ENCODE data around the gene INTS3.
"Not testable (repeated sequence)": the region's sequence is repeated elsewhere in the genome, so short reads cannot be mapped to it uniquely, and the experiment has no call there.

Gene INTS3

GRCh38 chr1:153778824-153779519 is 51.1 kb downstream of the INTS3 start:
- no peak for DNase-seq

DNA sequence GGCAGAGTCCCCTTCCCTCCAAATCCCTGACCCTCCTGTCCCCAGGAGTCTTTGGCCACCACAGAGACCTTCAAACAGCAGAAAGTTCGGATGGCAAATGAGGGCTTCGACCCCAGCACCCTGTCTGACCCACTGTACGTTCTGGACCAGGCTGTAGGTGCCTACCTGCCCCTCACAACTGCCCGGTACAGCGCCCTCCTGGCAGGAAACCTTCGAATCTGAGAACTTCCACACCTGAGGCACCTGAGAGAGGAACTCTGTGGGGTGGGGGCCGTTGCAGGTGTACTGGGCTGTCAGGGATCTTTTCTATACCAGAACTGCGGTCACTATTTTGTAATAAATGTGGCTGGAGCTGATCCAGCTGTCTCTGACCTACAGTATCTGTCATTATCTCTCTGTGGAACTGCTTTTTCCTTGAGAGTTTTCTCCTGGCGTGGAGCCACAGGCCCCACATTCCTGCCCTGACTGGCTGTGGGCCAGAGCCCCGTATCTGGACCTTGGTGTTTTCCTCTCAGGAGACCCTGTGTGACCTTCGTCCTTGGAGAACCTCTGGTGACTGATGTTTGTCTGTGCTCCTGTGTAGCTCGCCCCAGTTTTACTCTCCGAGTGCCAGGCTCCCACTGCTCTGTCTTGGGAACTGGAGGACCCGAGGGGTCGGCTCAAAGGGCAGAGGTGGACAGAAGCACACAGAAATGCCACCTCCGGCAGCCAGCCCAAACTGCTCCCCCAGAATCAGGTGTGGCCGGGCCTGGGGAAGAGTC is 52.1 kb downstream of the INTS3 start:
- no peak for DNase-seq

DNA sequence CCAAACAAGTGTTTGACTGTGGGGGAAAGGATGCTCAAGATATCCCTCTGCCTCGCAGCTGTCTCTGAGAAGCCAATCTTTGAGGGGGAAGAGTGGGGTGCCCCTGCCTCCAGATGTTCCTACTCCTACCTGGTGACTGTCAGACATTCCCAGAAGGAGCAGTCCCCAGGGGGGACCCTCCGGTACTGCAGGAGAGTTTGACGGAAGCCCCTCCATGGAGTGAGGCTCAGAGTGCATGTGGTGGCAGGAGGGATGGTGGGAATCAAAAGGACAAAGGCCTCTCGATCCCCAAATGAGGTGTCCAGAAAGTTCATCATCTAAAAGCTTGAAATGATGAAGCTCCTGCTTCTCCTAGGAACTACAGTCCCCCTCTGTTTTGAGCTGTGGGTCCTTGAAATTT is 52.7 kb downstream of the INTS3 start:
- no peak for DNase-seq

DNA sequence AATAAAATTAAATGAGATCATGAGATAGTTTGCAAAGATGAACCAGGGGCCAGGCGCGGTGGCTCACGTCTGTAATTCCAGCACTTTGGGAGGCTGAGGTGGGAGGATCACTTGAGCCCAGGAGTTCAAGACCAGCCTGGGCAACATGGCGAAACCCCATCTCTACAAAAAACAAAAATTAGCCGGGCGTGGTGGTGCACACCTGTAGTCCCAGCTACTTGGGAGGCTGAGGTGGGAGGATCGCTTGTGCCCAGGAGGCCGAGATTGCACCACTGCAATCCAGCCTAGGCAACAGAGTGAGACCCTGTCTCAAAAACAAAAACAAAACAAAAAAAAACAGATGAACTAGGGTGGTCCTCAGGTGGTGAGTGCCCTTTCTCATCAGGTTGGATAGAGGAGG is 54.8 kb downstream of the INTS3 start:
- DNase-seq, result not testable (repeated sequence)

GRCh38 chr1:153783233-153784190 is 55.7 kb downstream of the INTS3 start:
- peak; percentile 73 for DNase-seq

GRCh38 chr1:153786038-153786790 is 58.4 kb downstream of the INTS3 start:
- DNase-seq, result no peak

GRCh38 chr1:153789478-153790034 is 61.7 kb downstream of the INTS3 start:
- peak; percentile 13 for DNase-seq

DNA sequence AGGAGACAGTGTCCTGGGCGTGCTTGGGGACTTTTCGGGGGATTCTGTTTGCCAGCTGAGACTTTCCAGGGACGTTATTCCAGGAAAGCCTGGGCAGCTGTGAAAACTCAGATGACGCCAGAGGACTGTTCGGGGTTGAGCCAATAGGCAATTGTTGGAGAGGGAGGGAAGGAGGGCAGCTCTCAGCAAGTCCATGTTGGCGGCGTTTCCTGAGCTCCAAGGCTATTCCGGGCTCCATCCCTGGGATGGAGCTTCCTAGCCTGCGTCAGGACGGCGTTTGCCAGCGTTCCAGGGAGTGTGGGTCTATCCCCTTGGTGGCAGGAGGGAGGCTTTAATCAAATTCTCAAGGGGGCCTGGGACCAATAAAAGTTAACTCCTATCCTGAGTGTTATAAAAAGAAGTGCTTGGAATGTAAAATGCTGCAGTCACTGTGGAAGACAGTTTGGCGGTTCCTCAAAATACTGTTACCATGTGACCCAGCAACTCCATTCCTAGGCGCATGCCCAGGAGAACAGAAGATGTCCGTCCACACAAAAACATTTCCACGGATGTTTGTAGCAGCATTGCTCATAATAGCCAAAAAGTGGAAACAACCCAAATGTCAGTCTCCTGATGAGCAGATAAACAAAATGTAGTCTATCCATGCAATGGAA is 62.6 kb downstream of the INTS3 start:
- peak; percentile 49 for DNase-seq

DNA sequence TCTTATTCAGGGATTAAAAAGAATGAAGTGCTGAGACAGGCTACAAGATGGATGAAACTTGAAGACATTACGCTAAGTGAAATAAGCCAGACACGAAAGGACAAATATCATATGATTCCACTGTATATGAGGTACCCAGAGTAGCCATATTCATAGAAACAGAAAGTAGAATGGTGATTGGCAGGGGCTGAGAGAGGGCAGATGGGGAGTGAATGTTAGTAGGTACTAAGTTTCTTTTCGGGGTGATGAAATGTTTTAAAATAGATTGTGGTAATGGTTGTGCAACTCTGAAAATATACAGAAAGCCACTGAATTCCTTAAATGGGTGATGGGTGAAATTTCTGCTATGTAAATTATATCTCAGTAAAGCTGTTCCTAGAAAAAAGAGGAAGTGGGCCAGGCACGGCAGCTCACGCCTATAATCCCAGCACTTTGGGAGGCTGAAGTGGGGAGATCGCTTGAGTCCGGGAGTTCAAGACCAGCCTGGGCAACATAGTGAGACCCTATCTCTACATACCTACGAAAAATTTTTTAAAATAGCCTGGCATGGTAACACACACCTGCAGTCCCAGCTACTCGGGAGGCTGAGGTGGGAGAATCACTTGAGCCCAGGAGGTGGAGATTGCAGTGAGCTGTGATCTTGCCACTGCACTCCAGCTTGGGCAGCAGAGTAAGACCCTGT is 63.3 kb downstream of the INTS3 start:
- peak; percentile 98 for DNase-seq

GRCh38 chr1:153791648-153792253 is 63.9 kb downstream of the INTS3 start:
- no peak for DNase-seq

DNA sequence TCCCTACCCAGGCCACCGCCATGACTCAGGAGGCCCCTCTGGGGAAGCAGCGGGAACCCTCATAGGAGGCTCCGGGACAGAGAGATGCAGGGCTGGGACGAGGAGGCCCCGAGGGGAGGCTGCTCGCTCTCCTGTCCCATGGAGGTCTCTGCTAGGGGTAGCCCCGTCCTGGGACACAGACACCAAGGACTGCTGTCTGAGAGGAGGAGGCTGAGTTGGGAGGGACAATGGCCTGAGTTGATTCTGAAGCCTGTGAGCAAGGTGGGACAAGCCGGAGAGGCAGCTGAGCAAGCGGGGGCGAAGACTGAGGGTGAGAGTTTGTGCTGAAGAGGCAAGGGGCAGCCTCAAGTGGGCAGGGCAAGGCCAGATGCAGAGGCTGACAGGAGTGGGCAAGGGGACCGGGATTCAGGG is 64.8 kb downstream of the INTS3 start:
- no peak for DNase-seq

DNA sequence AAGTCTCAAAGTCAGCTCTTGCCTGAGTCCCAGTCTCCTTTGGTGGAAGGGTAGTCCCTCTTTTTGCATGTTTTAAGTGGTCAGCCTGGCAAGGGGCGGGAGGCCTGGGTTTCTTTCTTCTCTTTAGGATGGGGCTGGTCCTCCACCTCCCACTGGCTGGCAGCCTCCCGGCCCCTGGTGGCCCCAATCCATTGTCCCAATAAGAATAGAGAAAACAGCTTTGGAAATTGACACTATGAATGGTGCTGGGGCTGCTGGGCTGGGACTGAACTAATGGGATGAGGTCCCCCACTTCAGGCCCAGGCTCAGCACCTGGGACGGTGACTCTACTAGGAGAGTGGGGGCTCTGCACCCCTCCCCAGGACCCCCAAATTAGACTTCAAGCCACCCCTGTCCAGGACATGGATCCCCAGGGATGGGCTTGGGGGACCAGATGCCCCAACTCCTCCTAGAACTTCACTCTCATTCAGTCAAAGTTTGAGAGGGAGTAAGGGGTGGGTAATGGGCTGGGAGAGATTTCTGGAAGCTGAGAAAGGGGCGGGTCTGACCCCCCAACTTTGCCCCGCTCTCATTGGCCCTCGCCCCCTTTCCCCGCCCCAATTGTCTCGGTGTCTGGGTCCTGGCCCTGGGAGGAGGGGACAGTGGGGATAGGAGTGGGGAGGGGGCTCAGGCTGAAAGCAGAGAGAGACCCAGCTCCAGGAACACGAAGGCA is 65.6 kb downstream of the INTS3 start:
- DNase-seq, result no peak

- DNase-seq, result no peak
Observed at GRCh38 chr1:153793973-153794615, 66.2 kb downstream of the INTS3 start.

DNA sequence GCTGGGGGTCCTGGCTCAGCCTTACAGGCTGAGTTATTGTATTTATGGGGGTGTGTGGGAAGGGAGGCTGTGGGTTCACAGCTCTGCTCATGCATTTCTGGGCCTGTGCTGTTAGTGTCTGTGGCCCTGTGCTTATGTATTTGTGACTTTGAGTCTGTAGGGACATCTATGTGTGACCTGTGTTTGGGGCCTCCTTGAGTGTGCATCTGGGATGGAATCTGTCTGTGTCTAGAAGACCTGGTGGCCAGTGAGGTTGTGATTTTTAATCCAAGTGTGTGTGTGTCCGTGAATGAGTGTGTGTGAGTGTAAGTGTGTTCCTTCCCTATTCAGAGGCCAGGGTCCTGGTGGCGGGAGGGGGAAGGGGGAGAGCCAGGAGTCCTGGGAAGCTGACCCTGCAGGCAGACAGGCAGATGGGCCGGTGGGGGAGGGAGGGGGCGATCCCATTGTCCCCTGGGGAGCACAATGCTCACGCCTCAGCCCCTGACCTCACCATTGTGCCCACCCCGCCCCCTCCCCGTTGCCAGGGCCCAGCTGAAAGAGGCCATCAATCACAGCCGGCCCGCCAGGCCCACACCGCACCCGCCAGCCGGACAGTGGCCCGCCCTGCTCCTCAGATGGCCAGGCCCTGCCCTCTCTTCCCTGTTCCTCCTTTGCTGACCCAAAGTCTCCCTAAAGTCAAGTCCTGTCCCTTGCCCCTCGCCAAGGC is 66.9 kb downstream of the INTS3 start:
- no peak for DNase-seq

DNA sequence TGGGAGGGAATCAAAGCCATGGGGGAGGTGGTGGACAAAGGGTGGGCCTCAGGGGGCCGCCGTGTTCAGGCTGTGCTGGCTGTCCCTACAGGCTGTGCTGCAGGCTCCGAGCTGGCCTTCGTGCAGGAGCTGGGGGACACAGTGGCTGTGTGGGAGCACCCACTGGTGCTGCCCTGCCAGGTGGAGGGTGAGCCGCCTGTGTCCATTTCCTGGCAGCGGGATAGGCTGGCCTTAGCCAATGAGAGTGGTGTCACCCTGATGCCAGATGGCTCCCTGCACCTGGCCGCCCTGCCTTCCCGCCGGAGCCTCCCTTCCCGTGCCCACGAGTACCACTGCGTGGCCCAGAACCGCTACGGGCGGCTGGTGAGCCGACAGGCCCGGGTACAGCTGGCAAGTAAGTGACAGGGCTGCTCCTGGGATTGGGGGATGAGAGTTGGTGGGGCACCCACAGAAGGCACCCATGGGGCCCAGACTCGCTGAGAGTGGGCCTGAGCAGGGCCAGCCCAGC is 67.5 kb downstream of the INTS3 start:
- no peak for DNase-seq

DNA sequence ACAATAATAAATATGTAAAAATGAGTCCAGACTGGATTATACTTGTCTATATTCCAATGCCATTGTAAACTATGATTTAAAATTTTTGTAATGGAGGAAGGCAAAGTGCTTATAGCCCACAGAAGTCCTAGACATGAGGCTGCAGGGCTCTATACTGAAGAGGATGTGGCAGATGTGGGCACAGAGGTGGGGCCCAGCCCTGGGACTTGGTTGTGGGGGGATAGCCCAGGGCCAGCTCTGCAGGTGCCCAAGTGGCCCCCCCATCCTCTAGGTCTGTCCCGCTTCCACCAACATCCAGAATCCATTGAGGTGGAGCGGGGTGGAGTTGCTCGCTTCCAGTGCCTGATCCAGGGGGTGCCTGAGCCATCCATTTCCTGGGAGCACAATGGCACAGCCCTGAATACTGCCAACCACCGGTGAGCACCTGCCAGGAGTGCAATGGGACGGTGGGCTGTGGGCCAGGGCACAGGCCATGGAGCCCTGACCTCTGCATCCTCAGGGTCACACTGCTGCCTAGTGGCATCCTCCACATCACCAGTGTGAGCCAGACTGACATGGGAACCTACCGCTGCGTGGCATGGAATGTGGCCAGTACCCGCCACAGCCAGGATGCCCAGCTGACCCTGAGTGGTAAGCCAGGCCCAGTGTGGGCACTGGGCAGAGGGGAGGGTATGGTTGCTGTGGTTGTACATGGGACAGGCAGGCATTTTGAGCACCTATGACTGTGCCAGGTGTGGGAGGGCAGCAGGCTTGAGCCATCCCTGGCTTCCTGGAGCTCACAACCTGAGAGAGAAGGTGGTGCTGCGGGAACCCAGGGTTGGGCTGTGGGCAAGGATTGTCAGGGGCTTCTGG is 68.3 kb downstream of the INTS3 start:
- DNase-seq, result no peak
